ENCODE data around the gene CDH4.

Gene CDH4

GRCh38 chr20:61973515-61974356 is 721.7 kb downstream of the CDH4 start:
- DNase-seq (ENCODE audit: low spot score) = no peak
- ChIA-PET CTCF (no interaction called here), POLR2A (ENCODE audit: low non-redundant PET) (no interaction called here)
- no peak overlapping the region for H3K27ac ChIP-seq
- TF ChIP-seq CTCF (conservative IDR thresholded peaks at IDR 0.05; ENCODE audit: low read depth) = no peak

GRCh38 chr20:61974357-61974665 is 722.2 kb downstream of the CDH4 start:
- H3K27ac ChIP-seq = no peak overlapping the region
- no peak for DNase-seq (ENCODE audit: low spot score)
- POLR2A ChIA-PET (ENCODE audit: low non-redundant PET) = no interaction called here
- CTCF ChIA-PET = no interaction called here
- no peak for TF ChIP-seq CTCF (conservative IDR thresholded peaks at IDR 0.05; ENCODE audit: low read depth)

- CTCF ChIA-PET = interaction anchor here (0.6 to 0.7 kb wide), 2 partner anchors 348 to 388 kb away, joined by 4 read pairs; no protein-coding TSS in a partner anchor
- POLR2A ChIA-PET (ENCODE audit: low non-redundant PET) = no interaction called here
- TF ChIP-seq CTCF (conservative IDR thresholded peaks at IDR 0.05; ENCODE audit: low read depth) = no peak
- DNase-seq (ENCODE audit: low spot score) = no peak
- no peak overlapping the region for H3K27ac ChIP-seq
Observed at GRCh38 chr20:61975407-61976129, 723.5 kb downstream of the CDH4 start.

GRCh38 chr20:61976263-61976643 is 724.2 kb downstream of the CDH4 start:
- ChIA-PET POLR2A (ENCODE audit: low non-redundant PET) (no interaction called here), CTCF (interaction anchor here (0.6 to 0.7 kb wide), 2 partner anchors 348 to 388 kb away, joined by 4 read pairs; no protein-coding TSS in a partner anchor)
- no peak for DNase-seq (ENCODE audit: low spot score)
- TF ChIP-seq CTCF (conservative IDR thresholded peaks at IDR 0.05; ENCODE audit: low read depth) = no peak
- H3K27ac ChIP-seq = no peak overlapping the region

GRCh38 chr20:61976644-61977418 is 724.8 kb downstream of the CDH4 start:
- POLR2A ChIA-PET (ENCODE audit: low non-redundant PET) = no interaction called here
- no peak overlapping the region for H3K27ac ChIP-seq
- CTCF ChIA-PET = interaction anchor here (0.7 kb wide), 1 partner anchor 347 kb away, joined by 4 read pairs; no protein-coding TSS in a partner anchor
- no peak for DNase-seq (ENCODE audit: low spot score)
- TF ChIP-seq CTCF (conservative IDR thresholded peaks at IDR 0.05; ENCODE audit: low read depth) = no peak

GRCh38 chr20:61977419-61977786 is 725.3 kb downstream of the CDH4 start:
- CTCF ChIA-PET = no interaction called here
- TF ChIP-seq CTCF (conservative IDR thresholded peaks at IDR 0.05; ENCODE audit: low read depth) = no peak

More at GRCh38 chr20:61977419-61977786, 725.3 kb downstream of the CDH4 start:
- POLR2A ChIA-PET (ENCODE audit: low non-redundant PET) = interaction anchor here (0.7 kb wide), 1 partner anchor 285 kb away, joined by 3 read pairs; no protein-coding TSS in a partner anchor
- no peak for DNase-seq (ENCODE audit: low spot score)
- no peak overlapping the region for H3K27ac ChIP-seq
